Esophagus muscularis mucosa (tissue), 4 donors: Measurements from ENCODE around the gene GOLGB1.

ENCODE experiments used
- CTCF ChIP-seq, 3 experiments: fragments of 200-600 bp in 2 of 3; fragments of 450-650 bp in 1 of 3; sonication (generic) in 2 of 3; IDR thresholded peaks; one replicate each; pipeline ENCODE4 v1.5.1; 2017 to 2019; ENCODE audit warnings: antibody characterized with exemption in 3 of 3, mild to moderate bottlenecking in 2 of 3, moderate library complexity in 1 of 3
- EP300 ChIP-seq: sonication (generic); formaldehyde crosslinking; IDR thresholded peaks from one replicate; pipeline ENCODE4 v1.6.1; 2017; ENCODE audit warnings: antibody characterized with exemption
- POLR2AphosphoS5 ChIP-seq, 2 donors: sonication (generic); formaldehyde crosslinking; IDR thresholded peaks; one replicate each; pipeline ENCODE4 v1.6.1; 2017; ENCODE audit warnings: antibody characterized with exemption in 2 of 2

GRCh38 chr3:121707531-121708273 is 41.8 kb downstream of the GOLGB1 start:
- TF ChIP-seq POLR2AphosphoS5 (IDR thresholded peaks at IDR 0.05) = no peak
- TF ChIP-seq EP300 = no peak
- TF ChIP-seq CTCF (IDR thresholded peaks at IDR 0.05) = no peak
